ENCODE measurements around the gene DIO3. TPM values are rescaled to one million over a fixed set of nuclear protein-coding genes. Genes with fewer than 3 reads are reported as not detected.

Gene DIO3
- total and polyA plus RNA-seq, 4 donors: 0.35 to 1.3 (median 0.38) TPM

GRCh38 chr14:101557321-101557695, 4.0 kb upstream of the DIO3 start:
- Histone ChIP-seq H3K9me3 (ENCODE audit: control insufficient read depth, insufficient read depth, low read length) (peaks cover 8% of the 10 kb centered on the region), H3K4me3 (ENCODE audit: low read depth, low read length) (no peak overlapping the region), H3K27me3 (ENCODE audit: control insufficient read depth, insufficient read depth, low read length) (peaks cover 30% of the 10 kb centered on the region), H3K27ac (ENCODE audit: low read depth, low read length) (no peak overlapping the region), H3K4me1 (ENCODE audit: control insufficient read depth, insufficient read depth, low read length) (peaks cover 12% of the 10 kb centered on the region), H3K36me3 (ENCODE audit: control insufficient read depth, insufficient read depth, low read length) (no peaks in the 10 kb centered on the region)
- 89% methylated on average over 7 of the region's 7 CpGs for WGBS (ENCODE audit: insufficient coverage)
- DNase-seq (ENCODE audit: low read depth in 4 of 6, low spot score in 6 of 6): no peak

GRCh38 chr14:101557811-101558738, 3.2 kb upstream of the DIO3 start:
- Histone ChIP-seq H3K27me3 (ENCODE audit: control insufficient read depth, insufficient read depth, low read length) (peaks cover 38% of the 10 kb centered on the region), H3K4me3 (ENCODE audit: low read depth, low read length) (no peak overlapping the region), H3K4me1 (ENCODE audit: control insufficient read depth, insufficient read depth, low read length) (peaks cover 13% of the 10 kb centered on the region), H3K9me3 (ENCODE audit: control insufficient read depth, insufficient read depth, low read length) (peaks cover 8% of the 10 kb centered on the region), H3K27ac (ENCODE audit: low read depth, low read length) (no peak overlapping the region), H3K36me3 (ENCODE audit: control insufficient read depth, insufficient read depth, low read length) (no peaks in the 10 kb centered on the region)
- DNase-seq (ENCODE audit: low read depth in 4 of 6, low spot score in 6 of 6): peak in 2 of 6 donors; percentile 28 to 41
- 88% methylated on average over 2 of the region's 11 CpGs for WGBS (ENCODE audit: insufficient coverage)

- Histone ChIP-seq H3K27me3 (ENCODE audit: control insufficient read depth, insufficient read depth, low read length) (peaks cover 45% of the 10 kb centered on the region), H3K27ac (ENCODE audit: low read depth, low read length) (no peak overlapping the region), H3K36me3 (ENCODE audit: control insufficient read depth, insufficient read depth, low read length) (no peaks in the 10 kb centered on the region), H3K4me1 (ENCODE audit: control insufficient read depth, insufficient read depth, low read length) (peaks cover 21% of the 10 kb centered on the region), H3K9me3 (ENCODE audit: control insufficient read depth, insufficient read depth, low read length) (peaks cover 8% of the 10 kb centered on the region), H3K4me3 (ENCODE audit: low read depth, low read length) (no peak overlapping the region)
- 100% methylated on average over 1 of the region's 1 CpG for WGBS (ENCODE audit: insufficient coverage)
- DNase-seq (ENCODE audit: low read depth in 4 of 6, low spot score in 6 of 6): no peak
These were observed 2.5 kb upstream of the DIO3 start for GRCh38 chr14:101558739-101559240.

GRCh38 chr14:101559250-101559623, 2.1 kb upstream of the DIO3 start:
- Histone ChIP-seq H3K27ac (ENCODE audit: low read depth, low read length) (no peak overlapping the region), H3K27me3 (ENCODE audit: control insufficient read depth, insufficient read depth, low read length) (peaks cover 49% of the 10 kb centered on the region), H3K36me3 (ENCODE audit: control insufficient read depth, insufficient read depth, low read length) (no peaks in the 10 kb centered on the region), H3K9me3 (ENCODE audit: control insufficient read depth, insufficient read depth, low read length) (peaks cover 8% of the 10 kb centered on the region), H3K4me1 (ENCODE audit: control insufficient read depth, insufficient read depth, low read length) (peaks cover 25% of the 10 kb centered on the region), H3K4me3 (ENCODE audit: low read depth, low read length) (no peak overlapping the region)
- WGBS (ENCODE audit: insufficient coverage): 38% methylated on average over 8 of the region's 9 CpGs
- DNase-seq (ENCODE audit: low read depth in 4 of 6, low spot score in 6 of 6): no peak

- Histone ChIP-seq H3K27me3 (ENCODE audit: control insufficient read depth, insufficient read depth, low read length) (peaks cover 56% of the 10 kb centered on the region), H3K4me3 (ENCODE audit: low read depth, low read length) (peak overlapping the region; percentile 18), H3K9me3 (ENCODE audit: control insufficient read depth, insufficient read depth, low read length) (peaks cover 8% of the 10 kb centered on the region), H3K27ac (ENCODE audit: low read depth, low read length) (no peak overlapping the region), H3K4me1 (ENCODE audit: control insufficient read depth, insufficient read depth, low read length) (peaks cover 31% of the 10 kb centered on the region), H3K36me3 (ENCODE audit: control insufficient read depth, insufficient read depth, low read length) (no peaks in the 10 kb centered on the region)
- WGBS (ENCODE audit: insufficient coverage): under 1% methylated on average over 113 of the region's 113 CpGs
- peak in 2 of 6 donors; percentile 37 to 43 for DNase-seq (ENCODE audit: low read depth in 4 of 6, low spot score in 6 of 6)
These were observed 1.4 kb upstream of the DIO3 start for GRCh38 chr14:101559624-101560533.

GRCh38 chr14:101560534-101561113, 671 bp upstream of the DIO3 start:
- peaks cover 8% of the 10 kb centered on the region for H3K9me3 ChIP-seq (ENCODE audit: control insufficient read depth, insufficient read depth, low read length)
- under 1% methylated on average over 102 of the region's 106 CpGs for WGBS (ENCODE audit: insufficient coverage)
- peaks cover 63% of the 10 kb centered on the region for H3K27me3 ChIP-seq (ENCODE audit: control insufficient read depth, insufficient read depth, low read length)
- no peak for DNase-seq (ENCODE audit: low read depth in 4 of 6, low spot score in 6 of 6)
- no peak overlapping the region for H3K4me3 ChIP-seq (ENCODE audit: low read depth, low read length)
- peaks cover 34% of the 10 kb centered on the region for H3K4me1 ChIP-seq (ENCODE audit: control insufficient read depth, insufficient read depth, low read length)
- H3K27ac ChIP-seq (ENCODE audit: low read depth, low read length): no peak overlapping the region
- H3K36me3 ChIP-seq (ENCODE audit: control insufficient read depth, insufficient read depth, low read length): no peaks in the 10 kb centered on the region

- Histone ChIP-seq H3K27ac (ENCODE audit: low read depth, low read length) (no peak overlapping the region), H3K4me3 (ENCODE audit: low read depth, low read length) (no peak overlapping the region), H3K4me1 (ENCODE audit: control insufficient read depth, insufficient read depth, low read length) (peaks cover 34% of the 10 kb centered on the region), H3K36me3 (ENCODE audit: control insufficient read depth, insufficient read depth, low read length) (no peaks in the 10 kb centered on the region), H3K9me3 (ENCODE audit: control insufficient read depth, insufficient read depth, low read length) (peaks cover 8% of the 10 kb centered on the region), H3K27me3 (ENCODE audit: control insufficient read depth, insufficient read depth, low read length) (peaks cover 77% of the 10 kb centered on the region)
- WGBS (ENCODE audit: insufficient coverage): 64% methylated on average over 50 of the region's 51 CpGs
- no peak for DNase-seq (ENCODE audit: low read depth in 4 of 6, low spot score in 6 of 6)
These were observed 699 bp downstream of the DIO3 start for GRCh38 chr14:101561897-101562490.

- no peak for DNase-seq (ENCODE audit: low read depth in 4 of 6, low spot score in 6 of 6)
- Histone ChIP-seq H3K9me3 (ENCODE audit: control insufficient read depth, insufficient read depth, low read length) (peaks cover 8% of the 10 kb centered on the region), H3K36me3 (ENCODE audit: control insufficient read depth, insufficient read depth, low read length) (no peaks in the 10 kb centered on the region), H3K27ac (ENCODE audit: low read depth, low read length) (no peak overlapping the region), H3K4me3 (ENCODE audit: low read depth, low read length) (no peak overlapping the region), H3K4me1 (ENCODE audit: control insufficient read depth, insufficient read depth, low read length) (peaks cover 34% of the 10 kb centered on the region), H3K27me3 (ENCODE audit: control insufficient read depth, insufficient read depth, low read length) (peaks cover 77% of the 10 kb centered on the region)
- WGBS (ENCODE audit: insufficient coverage): 9% methylated on average over 23 of the region's 23 CpGs
These were observed 1.5 kb downstream of the DIO3 start for GRCh38 chr14:101562659-101563351.

GRCh38 chr14:101563352-101563653, 2.0 kb downstream of the DIO3 start:
- H3K36me3 ChIP-seq (ENCODE audit: control insufficient read depth, insufficient read depth, low read length): no peaks in the 10 kb centered on the region
- 0% methylated on average over 8 of the region's 13 CpGs for WGBS (ENCODE audit: insufficient coverage)

More at GRCh38 chr14:101563352-101563653, 2.0 kb downstream of the DIO3 start:
- no peak overlapping the region for H3K27ac ChIP-seq (ENCODE audit: low read depth, low read length)
- DNase-seq (ENCODE audit: low read depth in 4 of 6, low spot score in 6 of 6): no peak
- peaks cover 34% of the 10 kb centered on the region for H3K4me1 ChIP-seq (ENCODE audit: control insufficient read depth, insufficient read depth, low read length)
- H3K9me3 ChIP-seq (ENCODE audit: control insufficient read depth, insufficient read depth, low read length): peaks cover 8% of the 10 kb centered on the region
- H3K4me3 ChIP-seq (ENCODE audit: low read depth, low read length): no peak overlapping the region
- peaks cover 77% of the 10 kb centered on the region for H3K27me3 ChIP-seq (ENCODE audit: control insufficient read depth, insufficient read depth, low read length)
